B cell (primary cell): Measurements from ENCODE around the gene RRP15. TPM values are rescaled to one million over a fixed set of nuclear protein-coding genes. Genes with fewer than 3 reads are reported as not detected.

Source experiments
- ATAC-seq: fragments of 200-7000 bp; cut with Tn5 transposase; one replicate; pipeline ENCODE4 v1.10.0; 2021; ENCODE audit warnings: low read depth, mild to moderate bottlenecking, moderate number of reproducible peaks, moderate library complexity
- CTCF ChIA-PET: fragments of 350-600 bp; sonication (Branson Sonifier 250); formaldehyde crosslinking; loops from one replicate; lab custom pipeline; 2021; ENCODE audit warnings: antibody characterized with exemption, inconsistent platforms; lab: Charles Lee
- POLR2A ChIA-PET: fragments of 350-600 bp; sonication (Branson Sonifier 250); formaldehyde crosslinking; loops from one replicate; lab custom pipeline; 2021; ENCODE audit warnings: antibody characterized with exemption; lab: Charles Lee
- DNase-seq: peaks from one replicate; pipeline ENCODE4 v3.0.0; 2013
- H2AFZ ChIP-seq: 2 replicates; pipeline ENCODE4 v1.6.1; 2012; ENCODE audit warnings: mild to moderate bottlenecking, low read depth, low read length; ENCODE audit not compliant: insufficient read depth, poor library complexity, severe bottlenecking
- H3K27ac ChIP-seq, 2 donors: 1 replicate in 1 of 2; 2 replicates in 1 of 2; pipeline ENCODE4 v1.5.1; 2012 to 2013; ENCODE audit warnings: low read length in 2 of 2, mild to moderate bottlenecking in 2 of 2, moderate library complexity in 1 of 2
- H3K27me3 ChIP-seq, 4 experiments: fragments of 200-600 bp in 1 of 4; sonication (generic) in 1 of 4; replicated peaks in 1 of 4; 1 replicate in 2 of 4; 2 replicates in 2 of 4; pipeline versions ENCODE4 v1.6.1 to v1.7.0; 2013 to 2016; ENCODE audit warnings: low read length in 3 of 4, mild to moderate bottlenecking in 2 of 4, mixed read lengths in 1 of 4, moderate library complexity in 1 of 4; ENCODE audit not compliant: insufficient read depth in 4 of 4, control insufficient read depth in 3 of 4; ENCODE audit errors: control extremely low read depth in 1 of 4
- H3K36me3 ChIP-seq, 2 experiments: replicated peaks in 1 of 2; 1 replicate in 1 of 2; 2 replicates in 1 of 2; pipeline versions ENCODE4 v1.6.1 to v1.7.1; 2013; ENCODE audit warnings: low read length in 1 of 2; ENCODE audit not compliant: insufficient read depth in 2 of 2, control insufficient read depth in 1 of 2; ENCODE audit errors: control extremely low read depth in 1 of 2, extremely low read depth in 1 of 2
- H3K4me1 ChIP-seq, 2 donors: fragments of 200-600 bp in 1 of 2; sonication (generic) in 1 of 2; 1 replicate in 1 of 2; 2 replicates in 1 of 2; pipeline versions ENCODE4 v1.5.1 to v1.6.1; 2013 to 2017; ENCODE audit warnings: low read length in 2 of 2; ENCODE audit not compliant: control insufficient read depth in 2 of 2, insufficient read depth in 2 of 2
- H3K4me2 ChIP-seq: replicated peaks from 2 replicates; pipeline ENCODE3; 2012; ENCODE audit warnings: mild to moderate bottlenecking, low read depth, low read length; ENCODE audit not compliant: poor library complexity, severe bottlenecking
- H3K4me3 ChIP-seq, 5 experiments: fragments of 200-600 bp in 1 of 5; sonication (generic) in 1 of 5; 1 replicate in 3 of 5; 2 replicates in 2 of 5; pipeline versions ENCODE4 v1.5.1 to v1.7.0; 2011 to 2016; ENCODE audit warnings: low read length in 4 of 5, mild to moderate bottlenecking in 4 of 5, low read depth in 2 of 5, control low read depth in 1 of 5, moderate library complexity in 1 of 5; ENCODE audit not compliant: insufficient read depth in 1 of 5; ENCODE audit errors: control extremely low read depth in 1 of 5, extremely low read depth in 1 of 5
- H3K79me2 ChIP-seq: fragments of 200-600 bp; sonication (generic); one replicate; pipeline ENCODE4 v1.6.0; 2016; ENCODE audit warnings: low read length; ENCODE audit not compliant: control insufficient read depth, insufficient read depth
- H3K9ac ChIP-seq: fragments of 200-600 bp; sonication (generic); 2 replicates; pipeline ENCODE4 v1.6.1; 2017; ENCODE audit warnings: mild to moderate bottlenecking, low read length, moderate library complexity
- H3K9me3 ChIP-seq, 3 donors: one replicate each; pipeline versions ENCODE4 v1.6.1 to v1.7.1; 2013; ENCODE audit warnings: low read length in 2 of 3; ENCODE audit not compliant: control insufficient read depth in 2 of 3, insufficient read depth in 1 of 3; ENCODE audit errors: control extremely low read depth in 1 of 3
- H4K20me1 ChIP-seq: 2 replicates; pipeline ENCODE4 v1.6.0; 2012; ENCODE audit warnings: mild to moderate bottlenecking, low read length; ENCODE audit not compliant: insufficient read depth, control insufficient read depth, poor library complexity, severe bottlenecking
- H3K27ac Mint-ChIP-seq: one replicate; pipeline ENCODE4 v1.8.0; 2021; ENCODE audit warnings: mixed read lengths
- H3K27me3 Mint-ChIP-seq: one replicate; pipeline ENCODE4 v1.8.0; 2021; ENCODE audit warnings: mixed read lengths
- H3K4me1 Mint-ChIP-seq: one replicate; pipeline ENCODE4 v1.8.0; 2021; ENCODE audit warnings: mixed read lengths
- H3K4me3 Mint-ChIP-seq: one replicate; pipeline ENCODE4 v1.8.0; 2021; ENCODE audit warnings: mixed read lengths
- H3K9me3 Mint-ChIP-seq: one replicate; pipeline ENCODE4 v1.8.0; 2022; ENCODE audit warnings: mixed read lengths; ENCODE audit not compliant: insufficient read depth
- EZH2 ChIP-seq: IDR thresholded peaks from 2 replicates; pipeline ENCODE4 v1.6.1; 2012; ENCODE audit warnings: borderline replicate concordance, low read depth, mild to moderate bottlenecking, moderate library complexity, low read length; ENCODE audit not compliant: insufficient read depth, poor library complexity, severe bottlenecking
- WGBS: methylation state at CpG from one replicate; pipeline ENCODE4 v1.1.5; 2013; ENCODE audit warnings: missing lambda C conversion rate; ENCODE audit not compliant: insufficient coverage; 5-methylcytosine and 5-hydroxymethylcytosine counted together
- intact Hi-C: fragments of 100-400 bp; cut with micrococcal nuclease; formaldehyde crosslinking; loops from one replicate; pipeline ENCODE4 v1.10.0; 2022
- polyA plus RNA-seq: library from polyadenylated mRNA; depleted of rRNA; stranded (reverse); fragments of >200 nt; gene quantifications from 2 replicates; pipeline ENCODE4 v1.2.3, GENCODE V29; 2012
- total RNA-seq, 2 donors: library from RNA; stranded (reverse); fragments of 120-200 nt in 1 of 2; gene quantifications; 1 replicate in 1 of 2; 2 replicates in 1 of 2; pipeline versions ENCODE4 v1.2.3 to v1.2.4, GENCODE V29; 2013 to 2022
- TF ChIP-seq, protein P1 (sequence below): fragments of 200-600 bp; IDR thresholded peaks from one replicate; pipeline ENCODE4 v1.8.0; 2022; ENCODE audit warnings: antibody characterized with exemption, mild to moderate bottlenecking

The RRP15 gene
- total and polyA plus RNA-seq, 2 donors (not counting 1 experiment from before 2014, with no cell fraction given): 1.3 to 20.2 TPM

DNA sequence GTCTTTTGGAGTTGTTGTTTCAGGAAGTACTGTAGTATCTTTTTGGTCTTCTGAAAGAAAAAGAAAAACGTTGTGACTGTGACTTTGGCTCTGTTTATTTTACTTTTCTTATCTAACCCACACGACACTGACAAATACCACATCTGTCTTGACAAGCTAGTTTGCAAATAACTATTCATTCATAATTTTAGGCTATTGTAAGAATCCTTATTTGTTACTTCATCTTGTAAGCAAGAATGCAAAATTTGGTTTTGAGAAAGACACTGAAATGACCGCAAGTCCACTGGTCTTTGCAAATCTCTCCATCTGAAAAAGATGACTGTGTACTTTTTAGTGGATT is 72.8 kb downstream of the RRP15 start:
- no CpG with 5 or more reads among the region's 3 CpGs for WGBS
- Histone ChIP-seq H4K20me1 (no peaks in the 10 kb centered on the region), H3K4me1 (peaks cover 0 to 4% of the 10 kb centered on the region in 2 donors), H3K4me2 (no peak overlapping the region), H2AFZ (no peak overlapping the region), H3K4me3 (no peak overlapping the region), H3K79me2 (no peaks in the 10 kb centered on the region), H3K27ac (no peak overlapping the region), H3K9me3 (no peaks in the 10 kb centered on the region), H3K36me3 (no peaks in the 10 kb centered on the region), H3K27me3 (no peaks in the 10 kb centered on the region), H3K9ac (no peak overlapping the region)
- no peak for DNase-seq
- ChIA-PET POLR2A (no interaction called here), CTCF (no interaction called here)
- TF ChIP-seq EZH2: no peak
- TF ChIP-seq, protein P1, sequence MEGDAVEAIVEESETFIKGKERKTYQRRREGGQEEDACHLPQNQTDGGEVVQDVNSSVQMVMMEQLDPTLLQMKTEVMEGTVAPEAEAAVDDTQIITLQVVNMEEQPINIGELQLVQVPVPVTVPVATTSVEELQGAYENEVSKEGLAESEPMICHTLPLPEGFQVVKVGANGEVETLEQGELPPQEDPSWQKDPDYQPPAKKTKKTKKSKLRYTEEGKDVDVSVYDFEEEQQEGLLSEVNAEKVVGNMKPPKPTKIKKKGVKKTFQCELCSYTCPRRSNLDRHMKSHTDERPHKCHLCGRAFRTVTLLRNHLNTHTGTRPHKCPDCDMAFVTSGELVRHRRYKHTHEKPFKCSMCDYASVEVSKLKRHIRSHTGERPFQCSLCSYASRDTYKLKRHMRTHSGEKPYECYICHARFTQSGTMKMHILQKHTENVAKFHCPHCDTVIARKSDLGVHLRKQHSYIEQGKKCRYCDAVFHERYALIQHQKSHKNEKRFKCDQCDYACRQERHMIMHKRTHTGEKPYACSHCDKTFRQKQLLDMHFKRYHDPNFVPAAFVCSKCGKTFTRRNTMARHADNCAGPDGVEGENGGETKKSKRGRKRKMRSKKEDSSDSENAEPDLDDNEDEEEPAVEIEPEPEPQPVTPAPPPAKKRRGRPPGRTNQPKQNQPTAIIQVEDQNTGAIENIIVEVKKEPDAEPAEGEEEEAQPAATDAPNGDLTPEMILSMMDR: no peak
- no peaks in the 10 kb centered on the region for H3K9me3 Mint-ChIP-seq
- no peak overlapping the region for H3K27ac Mint-ChIP-seq
- peaks cover 5% of the 10 kb centered on the region for H3K4me1 Mint-ChIP-seq
- H3K27me3 Mint-ChIP-seq: no peaks in the 10 kb centered on the region
- H3K4me3 Mint-ChIP-seq: no peak overlapping the region
- intact Hi-C loops: no loop called here
- no peak for ATAC-seq

DNA sequence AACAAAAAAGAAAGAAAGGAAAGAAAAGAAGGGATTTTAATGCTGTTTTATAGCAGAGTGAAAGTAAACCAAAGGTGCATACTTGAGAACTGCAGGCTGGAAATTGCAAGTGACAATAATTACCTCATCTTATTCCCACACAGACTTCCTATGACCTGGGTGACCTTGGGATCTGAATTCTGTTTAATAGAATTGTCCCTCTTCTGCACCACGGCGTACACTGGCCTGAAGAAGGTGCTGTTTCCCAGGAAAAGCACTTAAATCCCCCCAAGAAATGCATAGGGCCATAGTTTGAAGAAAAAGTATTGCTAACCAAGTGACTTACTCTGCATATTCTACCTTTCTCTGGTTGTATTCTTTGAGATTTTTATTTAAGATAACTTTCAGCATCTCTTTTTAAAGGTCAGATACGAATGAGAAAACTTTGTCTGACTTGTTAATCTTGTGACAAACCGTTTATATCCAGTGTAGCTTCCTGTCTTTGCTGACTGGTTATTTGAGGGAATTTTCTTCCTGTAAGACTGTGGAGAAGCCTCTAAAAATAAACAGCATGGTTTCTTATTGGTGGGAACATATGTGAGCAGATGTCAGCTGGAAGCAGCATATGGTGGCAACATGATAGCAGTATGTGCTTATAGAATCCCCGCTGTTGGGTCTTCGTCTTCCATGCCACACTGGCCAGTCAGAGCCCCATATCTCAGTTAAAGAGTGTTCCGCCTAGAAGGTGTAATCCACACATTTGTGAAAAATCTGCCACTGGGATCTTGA is 76.4 kb downstream of the RRP15 start:
- no peak overlapping the region for H3K9ac ChIP-seq
- intact Hi-C loops: no loop called here
- no peaks in the 10 kb centered on the region for H3K9me3 ChIP-seq
- no peak overlapping the region for H3K27ac ChIP-seq
- DNase-seq (no peak), ATAC-seq (no peak)
- no peaks in the 10 kb centered on the region for H3K27me3 ChIP-seq
- no peaks in the 10 kb centered on the region for H4K20me1 ChIP-seq
- H3K4me1 Mint-ChIP-seq: peaks cover 5% of the 10 kb centered on the region
- no peaks in the 10 kb centered on the region for H3K9me3 Mint-ChIP-seq
- TF ChIP-seq, protein P1: no peak
- TF ChIP-seq EZH2: no peak
- no peak overlapping the region for H3K27ac Mint-ChIP-seq
- H3K36me3 ChIP-seq: no peaks in the 10 kb centered on the region
- no peak overlapping the region for H2AFZ ChIP-seq
- H3K4me3 Mint-ChIP-seq: no peak overlapping the region
- ChIA-PET CTCF (no interaction called here), POLR2A (no interaction called here)
- no peak overlapping the region for H3K4me2 ChIP-seq
- H3K4me3 ChIP-seq: no peak overlapping the region
- H3K27me3 Mint-ChIP-seq: no peaks in the 10 kb centered on the region
- H3K79me2 ChIP-seq: no peaks in the 10 kb centered on the region
- H3K4me1 ChIP-seq: peaks cover 0 to 4% of the 10 kb centered on the region in 2 donors
- WGBS: 100% methylated on average over 2 of the region's 7 CpGs
